Gastroesophageal sphincter (tissue), 4 donors: ENCODE results near the gene TGFBR3. TPM values are rescaled to one million over a fixed set of nuclear protein-coding genes. Genes with fewer than 3 reads are reported as not detected.
A peak's percentile ranks its signal among the peaks of the same experiment; 100 is the strongest.

Experiments used
- ATAC-seq: fragments of 150-250 bp; one replicate; pipeline ENCODE4 v1.9.1; 2016; ENCODE audit warnings: mild to moderate bottlenecking, moderate library complexity
- H3K27ac ChIP-seq, 4 donors: fragments of 200-600 bp; sonication (generic) in 3 of 4; 1 replicate in 3 of 4; 2 replicates in 1 of 4; pipeline ENCODE4 v1.5.1; 2016 to 2019
- H3K27me3 ChIP-seq: fragments of 200-600 bp; sonication (generic); one replicate; pipeline ENCODE4 v1.5.1; 2019
- H3K36me3 ChIP-seq, 2 donors: fragments of 200-600 bp; sonication (generic); one replicate each; pipeline ENCODE4 v1.5.1; 2019; ENCODE audit warnings: control low read depth in 1 of 2
- H3K4me1 ChIP-seq, 3 donors: fragments of 200-600 bp; sonication (generic); 1 replicate in 2 of 3; 2 replicates in 1 of 3; pipeline ENCODE4 v1.5.1; 2016 to 2019; ENCODE audit warnings: control low read depth in 2 of 3
- H3K4me3 ChIP-seq, 2 donors: fragments of 200-600 bp; sonication (generic); one replicate each; pipeline ENCODE4 v1.5.1; 2019; ENCODE audit warnings: mild to moderate bottlenecking in 1 of 2, moderate library complexity in 1 of 2
- H3K9me3 ChIP-seq, 3 donors: fragments of 200-600 bp; sonication (generic); one replicate each; pipeline ENCODE4 v1.5.1; 2017 to 2019; ENCODE audit warnings: control low read depth in 2 of 3
- CTCF ChIP-seq, 4 experiments: fragments of 200-600 bp in 2 of 4; fragments of 450-650 bp in 2 of 4; sonication (generic) in 1 of 4; IDR thresholded peaks; one replicate each; pipeline ENCODE4 v1.5.1; 2017 to 2019; ENCODE audit warnings: antibody characterized with exemption in 4 of 4, mild to moderate bottlenecking in 2 of 4, moderate library complexity in 2 of 4
- EP300 ChIP-seq: sonication (generic); formaldehyde crosslinking; IDR thresholded peaks from one replicate; pipeline ENCODE4 v1.6.1; 2017; ENCODE audit warnings: antibody characterized with exemption, mild to moderate bottlenecking
- POLR2A ChIP-seq, 2 donors: fragments of 450-650 bp; IDR thresholded peaks; one replicate each; pipeline ENCODE4 v1.6.1; 2017; ENCODE audit warnings: antibody characterized with exemption in 2 of 2, mild to moderate bottlenecking in 2 of 2, moderate library complexity in 1 of 2
- POLR2AphosphoS5 ChIP-seq: sonication (generic); formaldehyde crosslinking; IDR thresholded peaks from one replicate; pipeline ENCODE4 v1.6.1; 2017; ENCODE audit warnings: antibody characterized with exemption
- WGBS, 2 donors: methylation state at CpG; one replicate each; pipeline ENCODE4 v1.1.5; 2018; ENCODE audit warnings: low coverage in 1 of 2; 5-methylcytosine and 5-hydroxymethylcytosine counted together
- total RNA-seq, 4 donors: library from RNA; depleted of rRNA; stranded (reverse); fragments of >200 nt; gene quantifications; one replicate each; pipeline ENCODE4 v1.1.0, GENCODE V29; 2016

TGFBR3 gene
- total RNA-seq, 4 donors from 2014 or later, result 176 to 315 (median 248) TPM

- TF ChIP-seq CTCF (IDR thresholded peaks at IDR 0.05) (no peak), POLR2AphosphoS5 (peak; percentile 52), EP300 (no peak), POLR2A (IDR thresholded peaks at IDR 0.05) (no peak)
- H3K9me3 ChIP-seq, result no peaks in the 10 kb centered on the region
- peaks cover 8 to 71% (median 12%) of the 10 kb centered on the region in 3 donors for H3K4me1 ChIP-seq
- 56 to 74% methylated on average over 4 of the region's 4 CpGs for WGBS, 2 donors
- no peaks in the 10 kb centered on the region for H3K27me3 ChIP-seq
- peaks cover 0 to 92% of the 10 kb centered on the region in 2 donors for H3K36me3 ChIP-seq
- peak overlapping the region in 1 of 4 donors; percentile 36 for H3K27ac ChIP-seq
- H3K4me3 ChIP-seq, result no peak overlapping the region
- peak; percentile 79 for ATAC-seq
These were observed 186.5 kb downstream of the TGFBR3 start for GRCh38 chr1:91699339-91699974.

- Histone ChIP-seq H3K36me3 (peaks cover 0 to 87% of the 10 kb centered on the region in 2 donors), H3K27me3 (no peaks in the 10 kb centered on the region), H3K27ac (peak overlapping the region in 2 of 4 donors; percentile 24 to 36), H3K4me1 (peaks cover 13 to 73% (median 24%) of the 10 kb centered on the region in 3 donors), H3K4me3 (no peak overlapping the region), H3K9me3 (no peaks in the 10 kb centered on the region)
- 22 to 79% methylated on average over 2 of the region's 2 CpGs for WGBS, 2 donors
- TF ChIP-seq CTCF (IDR thresholded peaks at IDR 0.05) (no peak), POLR2AphosphoS5 (peak; percentile 19)
- no peak for ATAC-seq
These were observed 188.1 kb downstream of the TGFBR3 start for GRCh38 chr1:91697861-91698260.

GRCh38 chr1:91697416-91697815, 188.5 kb downstream of the TGFBR3 start:
- H3K27ac ChIP-seq, result peak overlapping the region in 2 of 4 donors; percentile 24 to 36
- ATAC-seq, result no peak
- 66 to 100% methylated on average over 2 of the region's 2 CpGs for WGBS, 2 donors

GRCh38 chr1:91696321-91696720, 189.6 kb downstream of the TGFBR3 start:
- 47 to 65% methylated on average over 1 to 2 of the region's 2 CpGs for WGBS, 2 donors
- no peak for ATAC-seq
- H3K9me3 ChIP-seq, result no peaks in the 10 kb centered on the region
- H3K27me3 ChIP-seq, result no peaks in the 10 kb centered on the region
- H3K36me3 ChIP-seq, result peaks cover 0 to 87% of the 10 kb centered on the region in 2 donors
- no peak overlapping the region for H3K4me3 ChIP-seq
- TF ChIP-seq POLR2A (IDR thresholded peaks at IDR 0.05) (no peak), CTCF (IDR thresholded peaks at IDR 0.05) (no peak), POLR2AphosphoS5 (no peak)
- peak overlapping the region in 2 of 4 donors; percentile 11 to 28 for H3K27ac ChIP-seq
- peaks cover 13 to 82% (median 24%) of the 10 kb centered on the region in 3 donors for H3K4me1 ChIP-seq

More at GRCh38 chr1:91697416-91697815, 188.5 kb downstream of the TGFBR3 start:
- H3K36me3 ChIP-seq, result peaks cover 0 to 88% of the 10 kb centered on the region in 2 donors
- no peaks in the 10 kb centered on the region for H3K27me3 ChIP-seq
- H3K4me3 ChIP-seq, result no peak overlapping the region
- H3K9me3 ChIP-seq, result no peaks in the 10 kb centered on the region
- TF ChIP-seq POLR2AphosphoS5, result no peak
- TF ChIP-seq EP300, result no peak
- peaks cover 13 to 74% (median 24%) of the 10 kb centered on the region in 3 donors for H3K4me1 ChIP-seq

- no peaks in the 10 kb centered on the region for H3K27me3 ChIP-seq
- TF ChIP-seq POLR2AphosphoS5, result peak; percentile 84
- no peak for TF ChIP-seq EP300
- no peaks in the 10 kb centered on the region for H3K9me3 ChIP-seq
- peak; percentile 66 for ATAC-seq
- 48 to 61% methylated on average over 2 of the region's 2 CpGs for WGBS, 2 donors
- H3K4me3 ChIP-seq, result no peak overlapping the region
- H3K27ac ChIP-seq, result peak overlapping the region; percentile 8 to 40 (median 35)
- H3K4me1 ChIP-seq, result peaks cover 13 to 80% (median 24%) of the 10 kb centered on the region in 3 donors
- peaks cover 0 to 74% of the 10 kb centered on the region in 2 donors for H3K36me3 ChIP-seq
These were observed 192.4 kb downstream of the TGFBR3 start for GRCh38 chr1:91693557-91693956.

GRCh38 chr1:91691525-91691924, 194.4 kb downstream of the TGFBR3 start:
- TF ChIP-seq EP300 (no peak), POLR2AphosphoS5 (no peak), POLR2A (IDR thresholded peaks at IDR 0.05) (no peak), CTCF (IDR thresholded peaks at IDR 0.05) (no peak)
- H3K36me3 ChIP-seq, result peaks cover 0 to 71% of the 10 kb centered on the region in 2 donors
- H3K4me1 ChIP-seq, result peaks cover 9 to 76% (median 15%) of the 10 kb centered on the region in 3 donors
- H3K4me3 ChIP-seq, result no peak overlapping the region
- no peaks in the 10 kb centered on the region for H3K27me3 ChIP-seq
- H3K9me3 ChIP-seq, result no peaks in the 10 kb centered on the region
- no peak for ATAC-seq
- WGBS, 2 donors, result 88 to 93% methylated on average over 3 to 4 of the region's 4 CpGs
- no peak overlapping the region for H3K27ac ChIP-seq
